Lung (tissue), 12 donors: Measurements from ENCODE around the gene RNF150. TPM values are rescaled to one million over a fixed set of nuclear protein-coding genes. Genes with fewer than 3 reads are reported as not detected.
"Not testable (repeated sequence)": the region's sequence is repeated elsewhere in the genome, so short reads cannot be mapped to it uniquely, and the experiment has no call there.

Source experiments
- ATAC-seq: fragments of 200-7000 bp; cut with Tn5 transposase; one replicate; pipeline ENCODE4 v1.9.1; 2020; ENCODE audit warnings: moderate number of reproducible peaks; ENCODE audit not compliant: insufficient read depth, low FRiP score
- DNase-seq, 3 donors: peaks; one replicate each; pipeline ENCODE4 v3.0.0-alpha.2; 2013 to 2017
- H3K27ac ChIP-seq, 2 donors: one replicate each; pipeline ENCODE4 v1.5.1; 2013; ENCODE audit warnings: mild to moderate bottlenecking in 2 of 2, moderate library complexity in 2 of 2, control low read depth in 1 of 2, inconsistent platforms in 1 of 2, low read depth in 1 of 2, low read length in 1 of 2
- H3K27me3 ChIP-seq, 3 donors: one replicate each; pipeline ENCODE4 v1.5.1; 2013; ENCODE audit warnings: low read length in 2 of 3; ENCODE audit not compliant: control insufficient read depth in 3 of 3, insufficient read depth in 3 of 3
- H3K36me3 ChIP-seq, 4 donors: one replicate each; pipeline ENCODE4 v1.5.1; 2013; ENCODE audit warnings: low read length in 4 of 4, mild to moderate bottlenecking in 1 of 4, moderate library complexity in 1 of 4; ENCODE audit not compliant: control insufficient read depth in 4 of 4, insufficient read depth in 4 of 4
- H3K4me1 ChIP-seq, 5 donors: one replicate each; pipeline ENCODE4 v1.5.1; 2013; ENCODE audit warnings: low read length in 5 of 5, mild to moderate bottlenecking in 2 of 5, moderate library complexity in 1 of 5; ENCODE audit not compliant: control insufficient read depth in 5 of 5, insufficient read depth in 5 of 5
- H3K4me3 ChIP-seq: one replicate; pipeline ENCODE4 v1.5.1; 2013; ENCODE audit warnings: mild to moderate bottlenecking, control low read depth, moderate library complexity
- H3K9ac ChIP-seq, 2 donors: one replicate each; pipeline ENCODE4 v1.5.1; 2013; ENCODE audit warnings: low read length in 2 of 2, control low read depth in 1 of 2; ENCODE audit not compliant: insufficient read depth in 1 of 2
- H3K9me3 ChIP-seq, 4 donors: one replicate each; pipeline ENCODE4 v1.5.1; 2013; ENCODE audit warnings: low read length in 3 of 4, mild to moderate bottlenecking in 1 of 4, moderate library complexity in 1 of 4; ENCODE audit not compliant: control insufficient read depth in 4 of 4, insufficient read depth in 3 of 4
- WGBS, 2 donors: extraction: QIAGEN DNeasy Blood & Tissue Kit; methylation state at CpG; one replicate each; pipeline ENCODE4 v1.1.7; 2013; 5-methylcytosine and 5-hydroxymethylcytosine counted together
- polyA plus RNA-seq, 2 donors: library from polyadenylated mRNA; stranded (reverse); fragments of 200-250 nt; gene quantifications; one replicate each; pipeline ENCODE4 v1.2.1, GENCODE V29; 2013
- total RNA-seq, 2 donors: library from RNA; depleted of rRNA in 1 of 2; stranded (reverse); fragments of >200 nt in 1 of 2; gene quantifications; one replicate each; pipeline ENCODE4 v1.2.1, GENCODE V29; 2014 to 2021
- TF ChIP-seq, protein P1 (sequence below): IDR thresholded peaks from 2 replicates; pipeline ENCODE4 v1.5.1; 2012; ENCODE audit warnings: mild to moderate bottlenecking; ENCODE audit errors: control extremely low read depth, extremely low read depth
- donor health status: control.
- donor health status: control.
- donor health status: Bipolar disorder and iron deficiency.
- donor health status: healthy.
- donor health status: DM: yes; HTN: yes; CAD: no.

Gene RNF150
- total and polyA plus RNA-seq, 4 donors: 0.18 to 19.3 (median 2.1) TPM

- no peak overlapping the region for H3K9ac ChIP-seq
- WGBS, 2 donors: 82 to 96% methylated on average over 2 of the region's 2 CpGs
- no peak overlapping the region for H3K27ac ChIP-seq
These were observed 319.5 kb downstream of the RNF150 start for GRCh38 chr4:140813804-140814203.

DNA sequence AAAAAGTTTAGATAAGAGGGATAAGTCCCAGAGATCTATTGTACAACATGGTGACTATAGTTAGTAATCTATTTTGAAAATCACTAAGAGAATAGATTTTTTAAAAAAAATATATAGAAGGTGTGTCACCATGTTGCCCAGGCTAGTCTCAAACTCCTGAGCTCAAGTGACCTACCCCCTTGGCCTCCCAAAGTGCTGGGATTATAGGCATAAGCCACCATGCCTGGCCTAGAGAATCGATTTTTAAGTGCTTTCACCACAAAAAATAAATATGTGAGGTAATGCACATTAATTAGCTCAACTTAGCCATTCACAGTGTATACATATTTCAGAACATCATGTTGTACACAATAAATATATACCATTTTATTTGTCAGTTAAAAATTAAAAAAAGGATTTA lies 320.4 kb downstream of the RNF150 start:
- no peak overlapping the region for H3K4me3 ChIP-seq
- TF ChIP-seq, protein P1, sequence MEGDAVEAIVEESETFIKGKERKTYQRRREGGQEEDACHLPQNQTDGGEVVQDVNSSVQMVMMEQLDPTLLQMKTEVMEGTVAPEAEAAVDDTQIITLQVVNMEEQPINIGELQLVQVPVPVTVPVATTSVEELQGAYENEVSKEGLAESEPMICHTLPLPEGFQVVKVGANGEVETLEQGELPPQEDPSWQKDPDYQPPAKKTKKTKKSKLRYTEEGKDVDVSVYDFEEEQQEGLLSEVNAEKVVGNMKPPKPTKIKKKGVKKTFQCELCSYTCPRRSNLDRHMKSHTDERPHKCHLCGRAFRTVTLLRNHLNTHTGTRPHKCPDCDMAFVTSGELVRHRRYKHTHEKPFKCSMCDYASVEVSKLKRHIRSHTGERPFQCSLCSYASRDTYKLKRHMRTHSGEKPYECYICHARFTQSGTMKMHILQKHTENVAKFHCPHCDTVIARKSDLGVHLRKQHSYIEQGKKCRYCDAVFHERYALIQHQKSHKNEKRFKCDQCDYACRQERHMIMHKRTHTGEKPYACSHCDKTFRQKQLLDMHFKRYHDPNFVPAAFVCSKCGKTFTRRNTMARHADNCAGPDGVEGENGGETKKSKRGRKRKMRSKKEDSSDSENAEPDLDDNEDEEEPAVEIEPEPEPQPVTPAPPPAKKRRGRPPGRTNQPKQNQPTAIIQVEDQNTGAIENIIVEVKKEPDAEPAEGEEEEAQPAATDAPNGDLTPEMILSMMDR: no peak
- H3K36me3 ChIP-seq: no peaks in the 10 kb centered on the region
- peaks cover 0 to 17% (median 2%) of the 10 kb centered on the region in 5 donors for H3K4me1 ChIP-seq
- no peak overlapping the region for H3K27ac ChIP-seq
- ATAC-seq: no peak
- no peaks in the 10 kb centered on the region for H3K9me3 ChIP-seq
- H3K27me3 ChIP-seq: no peaks in the 10 kb centered on the region
- DNase-seq: no peak
- H3K9ac ChIP-seq: no peak overlapping the region
- 60 to 62% methylated on average over 1 of the region's 1 CpG for WGBS, 2 donors

More at GRCh38 chr4:140813804-140814203, 319.5 kb downstream of the RNF150 start:
- TF ChIP-seq, protein P1: no peak
- Histone ChIP-seq H3K4me1 (peaks cover 0 to 10% (median 2%) of the 10 kb centered on the region in 5 donors), H3K9me3 (no peaks in the 10 kb centered on the region), H3K27me3 (no peaks in the 10 kb centered on the region), H3K36me3 (no peaks in the 10 kb centered on the region), H3K4me3 (no peak overlapping the region)
- DNase-seq (no peak), ATAC-seq (no peak)

GRCh38 chr4:140811429-140811828 lies 321.8 kb downstream of the RNF150 start:
- Histone ChIP-seq H3K27me3 (no peaks in the 10 kb centered on the region), H3K4me1 (peaks cover 0 to 29% (median 2%) of the 10 kb centered on the region in 5 donors), H3K36me3 (no peaks in the 10 kb centered on the region), H3K9ac (no peak overlapping the region), H3K9me3 (no peaks in the 10 kb centered on the region), H3K27ac (no peak overlapping the region), H3K4me3 (no peak overlapping the region)
- TF ChIP-seq, protein P1: no peak
- ATAC-seq (no peak), DNase-seq (no peak)
- WGBS, 2 donors: 84 to 85% methylated on average over 4 of the region's 4 CpGs

DNA sequence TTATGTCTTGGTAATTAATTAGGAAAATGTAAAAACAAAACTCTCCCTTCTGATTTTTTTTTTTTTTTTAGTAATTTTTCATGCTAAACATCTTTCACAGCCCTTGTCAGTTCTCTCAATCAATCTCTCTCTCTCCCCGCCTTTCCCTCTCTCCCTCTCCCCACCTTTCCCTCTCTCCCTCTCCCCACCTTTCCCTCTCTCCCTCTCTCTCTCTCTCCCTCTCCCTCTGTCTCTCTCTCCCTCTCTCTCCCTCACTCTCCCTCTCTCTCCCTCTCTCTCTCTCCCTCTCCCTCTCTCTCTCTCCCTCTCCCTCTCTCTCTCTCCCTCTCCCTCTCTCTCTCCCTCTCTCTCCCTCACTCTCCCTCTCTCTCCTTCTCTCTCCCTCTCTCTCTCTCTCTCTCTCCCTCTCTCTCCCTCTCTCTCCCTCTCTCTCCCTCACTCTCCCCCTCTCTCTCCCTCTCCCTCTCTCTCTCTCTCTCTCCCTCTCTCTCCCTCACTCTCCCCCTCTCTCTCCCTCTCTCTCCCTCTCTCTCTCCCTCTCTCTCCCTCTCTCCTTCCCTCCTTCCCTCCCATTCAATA lies 322.6 kb downstream of the RNF150 start:
- H3K36me3 ChIP-seq, H3K9ac ChIP-seq, H3K27me3 ChIP-seq, ATAC-seq, H3K4me3 ChIP-seq, H3K27ac ChIP-seq, DNase-seq, H3K9me3 ChIP-seq: not testable (repeated sequence)
- peaks cover 0 to 29% (median 2%) of the 10 kb centered on the region in 5 donors for H3K4me1 ChIP-seq
- WGBS, 2 donors: 88 to 100% methylated on average over 1 of the region's 1 CpG

Other genes starting within 250 kb of the RNF150 start
- gene ZNF330, start 87.4 kb upstream of the RNF150 start, total RNA-seq: 10 to 100 TPM; 33.8 to 55.8 TPM
- gene ZNF330, start 87.4 kb upstream of the RNF150 start, polyA plus RNA-seq: 10 to 100 TPM; 23.7 to 40.7 TPM